Natural killer cell (primary cell): ENCODE data around the gene TSPAN11. TPM values are rescaled to one million over a fixed set of nuclear protein-coding genes. Genes with fewer than 3 reads are reported as not detected.

Experiments used
- ATAC-seq, 3 donors: fragments of 150-1000 bp in 2 of 3; fragments of 200-7000 bp in 1 of 3; cut with Tn5 transposase; 1 replicate in 1 of 3; 2 replicates in 2 of 3; pipeline ENCODE4 v1.10.0; 2021; ENCODE audit warnings: mild to moderate bottlenecking in 2 of 3, moderate library complexity in 2 of 3
- DNase-seq, 2 donors: peaks; one replicate each; pipeline versions ENCODE4 v3.0.0 to v3.0.0-alpha.2; 2013 to 2021; ENCODE audit warnings: mixed read lengths in 1 of 2
- H3K27ac ChIP-seq: one replicate; pipeline ENCODE4 v1.5.1; 2013; ENCODE audit warnings: mild to moderate bottlenecking, low read length
- H3K27me3 ChIP-seq: one replicate; pipeline ENCODE4 v1.6.1; 2013; ENCODE audit warnings: low read length; ENCODE audit not compliant: control insufficient read depth, insufficient read depth
- H3K36me3 ChIP-seq: one replicate; pipeline ENCODE4 v1.6.1; 2013; ENCODE audit warnings: low read length; ENCODE audit not compliant: control insufficient read depth, insufficient read depth
- H3K4me1 ChIP-seq: one replicate; pipeline ENCODE4 v1.6.1; 2013; ENCODE audit warnings: low read length; ENCODE audit not compliant: control insufficient read depth, insufficient read depth
- H3K4me3 ChIP-seq: one replicate; pipeline ENCODE4 v1.5.1; 2013; ENCODE audit warnings: low read length
- H3K9me3 ChIP-seq: one replicate; pipeline ENCODE4 v1.6.1; 2013; ENCODE audit warnings: low read length; ENCODE audit not compliant: control insufficient read depth, insufficient read depth
- H3K27ac Mint-ChIP-seq, 2 donors: one replicate each; pipeline ENCODE4 v1.8.0; 2022; ENCODE audit warnings: mild to moderate bottlenecking in 2 of 2, mixed read lengths in 2 of 2, moderate library complexity in 1 of 2
- H3K27me3 Mint-ChIP-seq, 2 donors: one replicate each; pipeline ENCODE4 v1.8.0; 2022; ENCODE audit warnings: low read depth in 2 of 2, mixed read lengths in 2 of 2
- H3K36me3 Mint-ChIP-seq: one replicate; pipeline ENCODE4 v1.8.0; 2022; ENCODE audit warnings: mixed read lengths
- H3K4me1 Mint-ChIP-seq, 2 donors: one replicate each; pipeline ENCODE4 v1.8.0; 2022; ENCODE audit warnings: mixed read lengths in 2 of 2
- H3K4me3 Mint-ChIP-seq: one replicate; pipeline ENCODE4 v1.8.0; 2022; ENCODE audit warnings: mild to moderate bottlenecking, moderate library complexity, mixed read lengths
- H3K9me3 Mint-ChIP-seq, 2 donors: one replicate each; pipeline ENCODE4 v1.8.0; 2022; ENCODE audit warnings: mixed read lengths in 2 of 2
- whole genome bisulfite sequencing: methylation state at CpG from one replicate; pipeline ENCODE4 v1.1.7; 2013; ENCODE audit warnings: missing lambda C conversion rate; ENCODE audit not compliant: insufficient coverage; 5-methylcytosine and 5-hydroxymethylcytosine counted together
- intact Hi-C: fragments of 100-400 bp; cut with micrococcal nuclease; formaldehyde crosslinking; loops from one replicate; pipeline ENCODE4 v1.14.2; 2022
- total RNA-seq, 4 donors: library from RNA; stranded (reverse); fragments of 120-200 nt in 1 of 4; gene quantifications; one replicate each; pipeline versions ENCODE4 v1.2.3 to v1.2.4, GENCODE V29; 2013 to 2022
- TF ChIP-seq, protein P1 (sequence below): fragments of 200-600 bp; IDR thresholded peaks from one replicate; pipeline ENCODE4 v1.8.0; 2022; ENCODE audit warnings: antibody characterized with exemption

Gene TSPAN11
- total RNA-seq, 3 donors from 2014 or later (not counting 1 experiment from before 2014, with no cell fraction given) = not detected

DNA sequence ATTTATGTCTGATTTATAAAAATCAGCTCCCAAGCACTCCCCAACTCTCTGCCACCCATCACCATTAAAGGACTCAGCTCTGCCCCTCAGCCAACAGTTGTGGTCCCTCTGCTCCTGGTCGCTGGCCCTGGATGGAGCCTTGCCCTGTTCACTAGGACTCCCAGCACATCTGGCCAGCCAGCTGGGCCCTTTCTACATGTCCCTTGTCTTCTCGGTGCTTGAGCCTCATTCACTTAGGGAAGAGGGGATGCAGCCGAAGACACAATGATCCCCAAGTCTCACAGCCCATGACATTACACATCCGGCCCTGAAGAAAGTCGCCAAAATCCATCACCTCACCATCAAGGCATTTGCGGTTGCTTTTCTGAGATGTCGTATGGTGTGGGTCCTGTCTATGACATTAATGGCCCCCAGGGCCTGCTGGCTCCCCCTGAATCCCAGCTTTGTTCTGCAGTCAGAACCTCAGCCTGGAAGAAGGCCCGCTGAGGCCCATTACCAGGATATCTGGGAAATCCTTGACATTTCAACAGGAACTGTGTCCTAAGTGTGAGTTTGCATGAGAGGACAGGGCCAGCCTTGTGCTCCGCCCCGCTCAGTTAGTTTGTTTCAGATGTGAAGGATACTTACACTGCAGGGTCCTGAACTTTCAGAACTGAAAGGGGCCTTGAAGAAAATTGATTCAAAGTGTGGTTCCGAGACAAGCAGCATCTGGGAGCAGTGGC is 19.1 kb downstream of the TSPAN11 start:
- Mint-ChIP-seq H3K36me3 (no peaks in the 10 kb centered on the region), H3K9me3 (no peaks in the 10 kb centered on the region), H3K4me3 (no peak overlapping the region), H3K27me3 (peaks cover 8 to 18% of the 10 kb centered on the region in 2 donors), H3K27ac (no peak overlapping the region), H3K4me1 (no peaks in the 10 kb centered on the region)
- no peaks in the 10 kb centered on the region for H3K9me3 ChIP-seq
- TF ChIP-seq, protein P1, sequence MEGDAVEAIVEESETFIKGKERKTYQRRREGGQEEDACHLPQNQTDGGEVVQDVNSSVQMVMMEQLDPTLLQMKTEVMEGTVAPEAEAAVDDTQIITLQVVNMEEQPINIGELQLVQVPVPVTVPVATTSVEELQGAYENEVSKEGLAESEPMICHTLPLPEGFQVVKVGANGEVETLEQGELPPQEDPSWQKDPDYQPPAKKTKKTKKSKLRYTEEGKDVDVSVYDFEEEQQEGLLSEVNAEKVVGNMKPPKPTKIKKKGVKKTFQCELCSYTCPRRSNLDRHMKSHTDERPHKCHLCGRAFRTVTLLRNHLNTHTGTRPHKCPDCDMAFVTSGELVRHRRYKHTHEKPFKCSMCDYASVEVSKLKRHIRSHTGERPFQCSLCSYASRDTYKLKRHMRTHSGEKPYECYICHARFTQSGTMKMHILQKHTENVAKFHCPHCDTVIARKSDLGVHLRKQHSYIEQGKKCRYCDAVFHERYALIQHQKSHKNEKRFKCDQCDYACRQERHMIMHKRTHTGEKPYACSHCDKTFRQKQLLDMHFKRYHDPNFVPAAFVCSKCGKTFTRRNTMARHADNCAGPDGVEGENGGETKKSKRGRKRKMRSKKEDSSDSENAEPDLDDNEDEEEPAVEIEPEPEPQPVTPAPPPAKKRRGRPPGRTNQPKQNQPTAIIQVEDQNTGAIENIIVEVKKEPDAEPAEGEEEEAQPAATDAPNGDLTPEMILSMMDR = no peak
- DNase-seq (no peak), ATAC-seq (no peak)
- no peak overlapping the region for H3K27ac ChIP-seq
- WGBS = 95% methylated on average over 11 of the region's 11 CpGs
- intact Hi-C loops = no loop called here
- H3K4me3 ChIP-seq = no peak overlapping the region
- H3K27me3 ChIP-seq = no peaks in the 10 kb centered on the region
- no peaks in the 10 kb centered on the region for H3K36me3 ChIP-seq
- H3K4me1 ChIP-seq = no peaks in the 10 kb centered on the region

DNA sequence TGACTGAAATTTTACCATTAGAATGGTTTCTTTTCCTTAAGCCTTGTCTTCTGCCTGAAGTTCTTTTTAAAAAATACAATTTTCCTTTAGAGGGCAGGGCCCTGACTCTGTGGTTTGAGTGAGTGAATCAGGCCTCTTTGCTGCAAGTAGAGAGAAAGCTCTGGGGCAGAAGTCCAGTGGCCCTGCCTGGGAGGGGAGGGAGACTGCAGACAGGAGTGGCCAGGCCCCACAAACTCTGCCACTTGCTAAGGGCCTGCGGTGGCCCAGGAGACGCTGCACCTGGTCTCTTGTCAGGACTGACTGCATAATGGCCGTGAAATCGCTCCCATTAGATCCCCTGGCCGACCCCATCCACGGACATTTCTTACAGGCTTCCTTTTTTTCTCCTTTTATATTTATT is 25.5 kb downstream of the TSPAN11 start:
- H3K36me3 ChIP-seq = no peaks in the 10 kb centered on the region
- intact Hi-C loops = no loop called here
- no peaks in the 10 kb centered on the region for H3K9me3 Mint-ChIP-seq
- H3K4me3 Mint-ChIP-seq = no peak overlapping the region
- no peaks in the 10 kb centered on the region for H3K4me1 Mint-ChIP-seq
- H3K9me3 ChIP-seq = no peaks in the 10 kb centered on the region
- WGBS = 85% methylated on average over 6 of the region's 6 CpGs
- TF ChIP-seq, protein P1 = no peak
- H3K27ac Mint-ChIP-seq = no peak overlapping the region
- no peak overlapping the region for H3K27ac ChIP-seq
- no peaks in the 10 kb centered on the region for H3K36me3 Mint-ChIP-seq
- H3K4me3 ChIP-seq = no peak overlapping the region
- DNase-seq = no peak
- no peaks in the 10 kb centered on the region for H3K27me3 ChIP-seq
- no peak for ATAC-seq
- H3K27me3 Mint-ChIP-seq = peaks cover 8 to 19% of the 10 kb centered on the region in 2 donors
- H3K4me1 ChIP-seq = no peaks in the 10 kb centered on the region

DNA sequence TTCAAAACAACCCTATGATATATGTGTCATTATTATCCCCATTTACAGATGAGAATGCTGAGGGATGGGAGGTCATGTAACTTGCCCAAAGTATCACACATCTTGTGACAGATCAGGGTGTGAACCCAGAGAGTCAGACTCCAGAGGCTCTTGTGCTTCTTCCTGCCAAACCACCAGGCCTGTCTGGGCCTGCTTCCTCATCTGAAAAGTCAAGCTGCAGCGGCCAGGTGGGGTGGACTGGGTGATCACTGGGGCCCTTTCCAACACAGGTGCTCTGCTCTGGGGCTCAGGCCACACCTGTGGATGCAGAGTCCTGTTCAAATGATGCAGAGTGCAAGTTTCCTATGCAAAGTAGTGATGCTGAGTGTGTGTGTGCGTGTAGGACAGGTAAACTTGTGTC is 26.7 kb downstream of the TSPAN11 start:
- Histone ChIP-seq H3K4me1 (no peaks in the 10 kb centered on the region), H3K27me3 (no peaks in the 10 kb centered on the region), H3K9me3 (no peaks in the 10 kb centered on the region), H3K36me3 (no peaks in the 10 kb centered on the region), H3K27ac (no peak overlapping the region), H3K4me3 (no peak overlapping the region)
- TF ChIP-seq, protein P1 = no peak
- WGBS = 61% methylated on average over 2 of the region's 2 CpGs
- Mint-ChIP-seq H3K4me1 (no peaks in the 10 kb centered on the region), H3K27me3 (peaks cover 8 to 19% of the 10 kb centered on the region in 2 donors), H3K27ac (no peak overlapping the region), H3K9me3 (no peaks in the 10 kb centered on the region), H3K36me3 (no peaks in the 10 kb centered on the region), H3K4me3 (no peak overlapping the region)
- intact Hi-C loops = no loop called here
- ATAC-seq (no peak), DNase-seq (no peak)
